NK-92 (cell line): ENCODE measurements around the gene TMEM145.
"Not testable (repeated sequence)": the region's sequence is repeated elsewhere in the genome, so short reads cannot be mapped to it uniquely, and the experiment has no call there.

ENCODE experiments used
- DNase-seq: peaks from one replicate; lab custom pipeline; 2025; ENCODE audit not compliant: unreplicated experiment; lab: John Stamatoyannopoulos, UW

TMEM145 gene

GRCh38 chr19:42313096-42313839 lies at the start of gene TMEM145:
Gene TMEM145 (plus strand): TSS chr19:42313309. CDS start chr19:42313377, 68 bp downstream.
- no peak for DNase-seq

DNA sequence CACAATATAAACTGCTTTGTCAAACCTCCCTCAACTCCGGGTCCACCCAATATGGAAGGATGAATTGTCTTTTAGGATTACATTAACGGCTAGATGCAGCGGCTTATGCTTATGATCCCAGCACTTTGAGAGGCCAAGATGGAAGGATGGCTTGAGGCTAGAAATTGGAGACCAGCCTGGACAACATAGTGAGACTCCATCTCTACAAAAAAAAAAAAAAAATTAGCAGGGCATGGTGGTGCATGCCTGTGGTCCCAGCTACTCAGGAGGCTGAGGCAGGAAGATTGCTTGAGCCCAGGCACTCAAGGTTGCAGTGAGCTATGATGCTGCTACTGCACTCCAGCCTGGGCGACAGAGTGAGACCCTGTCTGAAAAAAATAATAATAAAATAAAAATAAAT lies 47.0 kb upstream of the TMEM145 start:
- DNase-seq, result not testable (repeated sequence)

DNA sequence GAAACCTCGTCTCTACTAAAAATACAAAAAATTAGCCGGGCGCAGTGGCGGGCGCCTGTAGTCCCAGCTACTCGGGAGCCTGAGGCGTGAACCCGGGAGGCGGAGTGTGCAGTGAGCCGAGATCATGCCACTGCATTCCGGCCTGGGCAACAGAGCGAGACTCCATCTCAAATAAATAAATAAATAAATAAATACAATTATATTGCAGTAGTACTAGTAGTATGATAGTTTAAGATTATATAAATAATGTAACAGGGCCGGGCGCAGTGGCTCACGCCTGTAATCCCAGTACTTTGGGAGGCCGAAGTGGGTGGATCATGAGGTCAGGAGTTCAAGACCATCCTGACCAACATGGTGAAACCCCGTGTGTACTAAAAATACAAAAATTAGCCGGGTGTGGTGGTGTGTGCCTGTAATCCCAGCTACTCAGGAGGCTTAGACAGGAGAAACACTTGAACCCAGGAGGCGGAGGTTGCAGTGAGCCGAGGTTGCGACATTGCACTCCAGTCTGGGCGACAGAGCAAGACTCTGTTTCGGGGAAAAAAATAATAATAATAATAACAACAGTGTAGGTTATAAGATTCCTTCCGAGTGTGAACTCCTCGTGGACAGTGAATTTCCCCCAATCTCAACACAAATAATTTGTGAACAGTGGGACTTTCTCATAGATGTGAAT lies 46.0 kb upstream of the TMEM145 start:
- DNase-seq, result not testable (repeated sequence)

GRCh38 chr19:42267644-42268141 lies 45.4 kb upstream of the TMEM145 start:
- DNase-seq, result no peak

DNA sequence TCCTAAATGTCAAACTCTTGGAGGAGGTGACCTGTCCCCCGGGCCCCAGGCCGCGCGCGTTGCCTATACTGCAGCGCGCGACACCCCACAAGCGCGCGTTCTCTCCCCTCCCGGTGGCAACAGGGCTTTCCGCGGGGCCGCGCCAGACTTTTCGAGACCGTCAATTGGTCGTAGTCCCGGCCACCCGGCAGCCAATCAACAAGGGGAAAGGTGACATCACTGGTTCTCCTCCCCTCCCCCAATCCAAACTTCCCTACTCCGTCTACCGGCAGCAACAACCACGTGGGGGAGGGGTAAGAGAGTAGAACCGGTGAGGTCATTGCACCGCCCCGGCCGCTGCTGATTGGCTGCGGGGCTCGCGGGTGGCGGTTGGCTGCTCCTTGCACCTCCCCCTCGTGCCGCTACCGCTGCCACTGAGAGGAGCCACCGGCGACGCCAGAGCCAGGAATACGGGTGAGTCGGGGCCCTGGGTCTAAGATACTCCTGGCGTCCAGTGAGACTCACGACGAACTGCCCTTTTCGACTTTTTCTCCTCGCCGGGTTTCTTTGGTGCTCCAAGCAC lies 44.9 kb upstream of the TMEM145 start:
- peak; percentile 97 for DNase-seq

DNA sequence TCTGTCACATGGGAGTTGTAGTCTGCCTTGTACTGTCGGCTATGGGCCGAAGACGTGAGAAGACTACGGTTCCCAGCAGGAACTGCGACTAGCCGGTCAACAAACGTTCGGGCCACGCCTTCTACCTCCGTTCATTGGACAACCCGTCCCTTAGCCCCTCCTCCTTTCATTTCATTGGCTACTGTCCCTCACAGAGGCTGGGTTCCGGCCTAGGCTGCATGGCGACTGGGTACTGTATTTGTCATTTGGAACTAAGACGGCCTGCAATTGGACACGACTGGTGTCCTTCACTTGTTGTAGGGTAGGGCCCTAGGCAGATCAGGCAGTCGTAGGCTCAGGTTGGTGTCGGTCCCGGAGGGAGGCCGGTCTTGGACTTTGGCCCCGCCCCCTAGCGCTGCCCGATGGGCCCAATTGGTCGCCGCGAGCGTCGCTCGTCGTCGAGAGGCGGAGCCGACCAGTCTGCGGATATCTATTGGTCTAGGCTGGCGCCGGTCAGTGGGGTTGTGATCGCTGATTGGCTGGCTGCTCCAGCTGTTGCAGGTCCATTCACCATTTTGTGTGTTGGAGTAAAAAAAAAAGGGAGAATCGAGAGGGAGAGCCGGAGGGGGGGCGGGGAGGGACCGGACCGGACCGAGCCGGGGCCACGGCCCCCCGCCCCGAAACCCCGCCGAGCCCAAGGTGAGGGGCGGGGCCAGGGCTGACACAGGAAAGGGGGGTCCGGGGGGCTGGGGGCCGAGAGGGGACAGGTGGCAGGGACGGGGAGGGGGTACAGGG lies 44.2 kb upstream of the TMEM145 start, which contains the start of gene CIC:
CIC (plus strand) TSS at position 549 of the 774 bp plus-strand sequence. CDS start 2,532 bp downstream, outside the sequence.
- DNase-seq, result peak; percentile 97

DNA sequence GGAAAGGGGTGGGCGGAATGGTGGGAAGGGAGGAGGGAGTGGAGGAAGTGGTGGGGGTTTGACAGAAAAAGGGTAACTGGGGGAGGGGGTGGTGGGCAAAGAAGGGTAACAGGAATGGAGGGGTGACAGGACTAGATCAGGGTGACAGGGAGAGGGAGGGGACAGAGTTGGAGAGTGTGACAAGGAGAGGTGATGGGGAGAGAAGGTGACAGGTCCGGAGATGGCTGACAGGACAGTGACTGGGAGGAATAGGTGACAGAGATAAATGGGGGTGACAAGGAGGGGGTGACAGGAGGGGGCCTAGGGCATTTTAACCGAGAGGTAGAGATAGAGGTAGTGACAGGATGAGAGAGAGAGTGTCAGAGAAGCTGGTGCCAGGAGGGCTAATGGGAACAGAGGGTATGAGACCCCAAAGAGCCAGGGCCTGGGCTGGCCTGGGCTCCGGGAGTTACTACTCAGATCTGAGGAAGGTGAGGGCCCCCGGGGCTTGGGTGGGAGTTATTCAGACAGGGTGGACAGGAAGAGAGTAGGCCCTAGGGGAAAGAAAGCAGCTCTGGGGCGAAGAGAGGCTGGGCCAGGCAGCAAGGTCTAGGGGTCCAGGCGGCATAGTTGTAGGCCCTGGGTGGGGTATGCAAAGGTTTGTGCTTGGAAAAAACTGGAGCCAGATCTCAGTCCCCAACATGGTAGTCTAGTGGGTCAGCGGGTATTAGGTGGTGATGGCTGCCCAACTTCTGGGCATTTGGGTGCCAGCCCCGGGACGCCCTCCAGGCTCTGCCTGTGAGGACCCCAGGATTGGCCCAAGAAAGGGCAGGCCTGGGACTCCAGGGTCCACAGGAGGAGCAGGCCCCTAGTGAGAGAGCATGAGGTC lies 43.4 kb upstream of the TMEM145 start:
- DNase-seq, result no peak

DNA sequence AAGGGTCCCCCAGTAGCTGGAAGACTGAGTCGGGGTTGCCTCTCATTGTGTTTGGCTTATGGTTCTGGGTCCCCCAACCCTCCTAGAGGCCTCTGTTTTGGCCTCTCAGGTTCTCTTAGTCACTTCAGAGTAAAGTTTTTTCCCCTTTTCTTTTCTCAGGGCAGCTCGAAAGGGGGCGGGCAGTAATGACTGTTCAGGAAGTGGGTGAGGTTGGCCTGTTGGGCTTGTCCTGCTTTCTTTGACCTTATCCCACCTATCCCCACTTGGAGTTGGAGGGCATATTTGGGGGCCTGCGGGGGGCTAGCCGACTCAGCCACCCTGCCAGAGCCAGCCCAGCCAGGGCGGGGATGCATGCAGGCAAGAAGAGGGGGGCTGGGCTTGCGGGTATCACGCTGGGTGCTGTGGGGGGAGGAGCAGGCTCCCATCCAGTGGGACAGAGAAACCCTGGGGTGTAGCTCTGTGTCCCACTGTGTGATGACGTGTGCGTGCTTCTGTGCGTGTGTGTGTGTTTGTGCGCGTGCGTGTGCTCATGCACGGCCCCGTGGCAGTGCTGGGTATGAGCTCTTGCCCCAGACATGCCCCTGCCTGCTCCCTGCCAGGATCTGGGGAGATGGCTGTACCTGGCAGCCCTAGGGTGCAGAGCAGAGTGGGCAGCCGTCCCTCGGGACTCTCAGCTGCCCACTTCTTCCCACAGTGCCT lies 42.6 kb upstream of the TMEM145 start:
- DNase-seq, result no peak

DNA sequence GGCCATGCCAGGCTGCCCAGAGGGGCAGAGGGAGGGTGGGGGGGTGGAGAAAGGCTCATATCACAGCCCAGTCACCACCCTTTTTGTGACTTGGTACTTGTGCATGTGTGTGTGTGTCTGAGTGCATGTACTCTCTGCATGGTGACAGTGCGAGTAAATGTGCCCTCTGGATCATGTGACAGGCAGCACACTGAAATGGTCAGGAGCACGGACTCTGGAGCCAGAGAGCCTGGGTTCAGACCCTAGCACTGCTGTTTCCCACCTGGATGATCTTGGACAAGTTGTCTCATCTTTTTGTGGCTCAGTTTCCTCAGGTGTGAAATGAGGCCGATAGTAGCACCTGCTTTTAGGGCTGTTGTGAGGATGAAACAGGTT lies 42.1 kb upstream of the TMEM145 start:
- no peak for DNase-seq

DNA sequence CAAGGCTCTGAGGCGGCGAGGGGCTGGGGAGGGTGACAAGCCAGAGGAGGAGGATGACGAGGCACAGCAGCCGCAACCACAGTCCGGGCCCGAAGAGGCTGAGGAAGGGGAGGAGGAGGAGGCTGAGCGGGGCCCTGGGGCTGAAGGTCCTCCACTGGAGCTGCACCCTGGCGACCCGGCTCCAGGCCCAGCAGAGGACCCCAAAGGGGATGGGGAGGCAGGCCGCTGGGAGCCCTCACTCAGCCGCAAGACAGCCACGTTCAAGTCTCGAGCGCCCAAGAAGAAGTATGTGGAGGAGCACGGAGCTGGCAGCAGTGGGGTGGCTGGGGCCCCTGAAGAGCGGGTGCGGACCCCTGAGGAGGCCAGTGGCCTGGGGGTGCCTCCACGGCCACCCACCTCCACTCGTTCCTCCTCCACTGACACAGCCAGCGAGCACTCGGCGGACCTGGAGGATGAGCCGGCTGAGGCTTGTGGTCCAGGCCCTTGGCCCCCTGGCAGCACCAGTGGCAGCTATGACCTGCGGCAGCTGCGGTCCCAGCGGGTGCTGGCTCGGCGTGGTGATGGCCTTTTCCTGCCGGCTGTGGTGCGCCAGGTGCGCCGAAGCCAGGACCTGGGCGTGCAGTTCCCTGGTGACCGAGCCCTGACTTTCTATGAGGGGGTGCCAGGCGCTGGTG lies 41.1 kb upstream of the TMEM145 start:
- no peak for DNase-seq

DNA sequence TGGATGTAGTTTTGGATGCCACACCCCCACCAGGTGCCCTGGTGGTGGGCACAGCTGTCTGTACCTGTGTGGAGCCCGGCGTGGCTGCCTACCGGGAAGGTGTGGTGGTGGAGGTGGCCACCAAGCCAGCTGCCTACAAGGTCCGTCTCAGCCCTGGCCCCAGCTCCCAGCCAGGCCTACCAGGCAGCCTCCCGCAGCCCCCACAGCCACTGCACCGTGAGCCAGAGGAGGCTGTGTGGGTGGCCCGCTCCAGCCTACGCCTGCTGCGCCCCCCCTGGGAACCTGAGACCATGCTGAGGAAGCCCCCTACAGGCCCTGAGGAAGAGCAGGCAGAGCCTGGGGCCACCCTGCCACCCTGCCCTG lies 40.6 kb upstream of the TMEM145 start:
- no peak for DNase-seq

GRCh38 chr19:42272989-42273406 lies 40.1 kb upstream of the TMEM145 start:
- no peak for DNase-seq

DNA sequence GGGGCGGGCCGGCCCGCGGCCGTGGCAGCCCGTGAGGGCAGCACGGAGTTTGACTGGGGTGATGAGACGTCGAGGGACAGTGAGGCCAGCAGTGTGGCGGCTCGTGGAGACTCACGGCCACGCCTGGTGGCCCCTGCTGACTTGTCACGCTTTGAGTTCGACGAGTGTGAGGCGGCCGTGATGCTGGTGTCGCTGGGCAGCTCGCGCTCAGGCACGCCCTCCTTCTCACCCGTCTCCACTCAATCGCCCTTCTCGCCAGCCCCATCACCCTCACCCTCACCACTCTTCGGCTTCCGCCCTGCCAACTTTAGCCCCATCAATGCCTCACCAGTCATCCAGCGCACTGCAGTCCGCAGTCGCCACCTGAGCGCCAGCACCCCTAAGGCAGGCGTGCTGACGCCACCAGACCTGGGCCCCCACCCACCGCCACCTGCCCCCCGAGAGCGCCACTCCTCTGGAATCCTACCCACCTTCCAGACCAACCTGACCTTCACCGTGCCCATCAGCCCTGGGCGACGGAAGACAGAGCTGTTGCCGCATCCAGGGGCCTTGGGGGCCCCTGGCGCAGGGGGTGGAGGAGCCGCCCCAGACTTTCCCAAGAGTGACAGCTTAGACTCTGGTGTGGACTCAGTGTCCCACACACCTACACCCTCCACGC lies 39.6 kb upstream of the TMEM145 start:
- DNase-seq, result no peak

DNA sequence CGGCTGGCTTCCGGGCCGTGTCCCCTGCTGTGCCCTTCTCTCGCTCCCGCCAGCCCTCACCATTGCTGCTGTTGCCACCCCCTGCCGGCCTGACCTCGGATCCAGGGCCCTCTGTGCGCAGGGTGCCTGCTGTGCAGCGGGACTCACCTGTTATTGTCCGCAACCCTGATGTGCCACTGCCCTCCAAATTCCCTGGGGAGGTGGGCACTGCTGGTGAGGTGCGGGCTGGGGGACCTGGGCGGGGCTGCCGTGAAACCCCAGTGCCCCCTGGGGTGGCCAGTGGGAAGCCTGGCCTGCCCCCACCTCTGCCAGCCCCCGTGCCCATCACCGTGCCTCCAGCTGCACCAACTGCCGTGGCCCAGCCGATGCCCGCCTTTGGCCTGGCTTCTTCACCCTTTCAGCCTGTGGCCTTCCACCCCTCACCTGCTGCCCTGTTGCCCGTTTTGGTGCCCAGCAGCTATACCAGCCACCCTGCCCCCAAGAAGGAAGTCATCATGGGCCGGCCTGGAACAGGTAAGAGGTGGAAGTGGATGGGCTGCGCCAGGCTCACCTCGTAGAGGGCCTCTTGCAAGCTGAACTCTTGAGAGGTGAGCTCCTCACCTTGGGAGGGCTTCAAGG lies 38.9 kb upstream of the TMEM145 start:
- no peak for DNase-seq

- no peak for DNase-seq
Measured at GRCh38 chr19:42275103-42275502, 38.0 kb upstream of the TMEM145 start.

DNA sequence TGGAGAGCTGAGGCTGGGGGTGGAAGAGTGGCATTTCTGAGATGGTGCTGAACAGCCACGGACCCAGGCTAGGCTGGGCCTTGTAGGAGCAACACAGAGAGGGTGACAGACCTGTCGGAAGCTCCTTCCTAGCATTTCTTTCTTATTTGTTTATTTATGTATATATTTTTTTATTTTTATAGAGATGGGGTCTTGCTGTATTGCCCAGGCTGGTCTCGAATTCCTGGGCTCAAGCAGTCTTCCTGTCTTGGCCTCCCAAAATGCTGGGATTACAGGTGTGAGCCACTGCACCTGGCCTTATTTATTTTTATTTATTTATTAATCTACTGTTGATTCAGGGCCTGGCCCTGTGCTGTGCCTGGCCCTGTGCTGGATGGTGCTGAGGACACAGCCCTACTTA lies 37.6 kb upstream of the TMEM145 start:
- DNase-seq, result no peak

DNA sequence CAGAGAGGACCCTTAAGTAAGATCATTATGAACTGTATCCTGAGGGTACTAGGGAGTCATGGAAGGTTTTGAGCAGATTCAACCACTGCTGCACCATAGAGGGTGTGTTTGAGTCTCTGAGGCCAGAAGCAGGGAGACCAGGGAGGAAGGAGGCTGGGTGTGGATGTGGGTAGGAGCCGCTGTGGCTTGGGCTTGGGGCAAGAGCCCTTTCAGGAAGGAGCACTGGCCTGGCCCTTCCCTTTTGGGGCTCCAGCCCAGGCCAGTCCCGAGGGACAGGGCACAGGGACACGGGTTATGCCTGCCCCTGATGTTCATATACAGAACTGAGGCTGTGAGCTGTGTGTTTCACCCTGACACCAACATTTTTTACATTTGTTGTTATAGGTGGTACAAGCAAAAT lies 36.8 kb upstream of the TMEM145 start:
- DNase-seq, result no peak

DNA sequence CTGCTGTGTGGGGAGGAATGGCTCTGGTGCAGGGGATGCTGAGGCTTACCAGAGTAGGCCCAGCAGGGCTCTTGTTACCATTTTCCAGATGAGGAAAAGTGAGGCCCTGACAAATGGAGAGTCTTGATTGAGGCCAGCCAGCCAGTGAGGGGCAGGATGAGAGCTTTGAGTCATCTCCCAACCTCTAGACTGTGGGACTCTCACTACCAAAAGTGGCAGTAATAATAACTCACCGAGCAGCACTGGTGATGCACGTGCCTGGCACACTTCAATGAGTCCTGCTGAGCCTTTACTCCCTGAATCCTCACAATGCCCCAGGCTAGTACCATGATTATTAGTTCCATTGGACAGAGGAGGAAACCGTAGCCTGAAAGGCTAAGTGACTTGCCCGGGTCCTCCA lies 36.3 kb upstream of the TMEM145 start:
- DNase-seq, result no peak
